Smooth muscle cell of the brain vasculature (primary cell): ENCODE data around the gene TRAFD1.
"Not testable (repeated sequence)": the region's sequence is repeated elsewhere in the genome, so short reads cannot be mapped to it uniquely, and the experiment has no call there.

ENCODE experiments used
- DNase-seq: peaks from one replicate; pipeline ENCODE4 v3.0.0-alpha.2; 2012; ENCODE audit warnings: low read depth, low spot score

Gene TRAFD1, protein sequence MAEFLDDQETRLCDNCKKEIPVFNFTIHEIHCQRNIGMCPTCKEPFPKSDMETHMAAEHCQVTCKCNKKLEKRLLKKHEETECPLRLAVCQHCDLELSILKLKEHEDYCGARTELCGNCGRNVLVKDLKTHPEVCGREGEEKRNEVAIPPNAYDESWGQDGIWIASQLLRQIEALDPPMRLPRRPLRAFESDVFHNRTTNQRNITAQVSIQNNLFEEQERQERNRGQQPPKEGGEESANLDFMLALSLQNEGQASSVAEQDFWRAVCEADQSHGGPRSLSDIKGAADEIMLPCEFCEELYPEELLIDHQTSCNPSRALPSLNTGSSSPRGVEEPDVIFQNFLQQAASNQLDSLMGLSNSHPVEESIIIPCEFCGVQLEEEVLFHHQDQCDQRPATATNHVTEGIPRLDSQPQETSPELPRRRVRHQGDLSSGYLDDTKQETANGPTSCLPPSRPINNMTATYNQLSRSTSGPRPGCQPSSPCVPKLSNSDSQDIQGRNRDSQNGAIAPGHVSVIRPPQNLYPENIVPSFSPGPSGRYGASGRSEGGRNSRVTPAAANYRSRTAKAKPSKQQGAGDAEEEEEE

DNA sequence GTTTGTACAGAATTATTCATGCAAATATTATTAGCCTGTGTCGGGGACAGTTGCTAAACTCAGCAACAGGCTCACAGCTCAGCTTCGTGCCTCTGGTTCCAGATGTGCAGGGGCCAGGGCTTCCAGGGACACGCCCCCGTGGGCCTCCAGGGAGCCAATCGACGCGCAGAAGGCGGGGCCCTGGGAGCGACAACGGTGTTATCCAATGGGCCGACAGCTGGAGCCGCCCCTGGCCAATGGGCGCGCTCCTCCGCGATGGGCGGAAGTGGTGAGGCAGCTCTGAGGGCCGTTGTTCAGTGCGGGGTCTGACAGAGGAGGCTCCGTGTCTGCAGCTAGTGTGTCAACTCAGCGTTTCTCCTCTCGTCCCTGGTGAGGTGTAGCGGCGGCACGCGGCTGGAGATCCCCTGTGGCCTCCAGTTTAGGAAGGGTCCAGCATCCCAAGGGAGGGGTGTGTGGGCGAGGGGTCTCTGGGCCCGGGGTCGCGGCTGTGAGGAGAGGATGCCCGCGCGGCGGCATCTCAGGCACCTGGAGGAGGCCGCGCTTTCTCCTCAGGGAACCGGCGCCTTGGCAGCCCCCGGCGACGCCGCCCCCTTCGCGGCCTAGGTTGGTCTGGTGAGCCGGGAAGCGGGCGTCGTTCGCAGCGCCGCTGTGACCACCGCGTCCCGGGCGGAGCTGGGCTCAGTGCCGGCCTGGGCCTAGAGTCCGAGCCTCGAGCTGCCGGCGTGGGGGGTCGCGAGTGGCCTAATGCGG lies at the start of gene TRAFD1:
TSS of gene TRAFD1 (plus strand) at position 311 of the 750 bp plus-strand sequence. CDS start 4,963 bp downstream, outside the sequence.
- peak; percentile 93 for DNase-seq

DNA sequence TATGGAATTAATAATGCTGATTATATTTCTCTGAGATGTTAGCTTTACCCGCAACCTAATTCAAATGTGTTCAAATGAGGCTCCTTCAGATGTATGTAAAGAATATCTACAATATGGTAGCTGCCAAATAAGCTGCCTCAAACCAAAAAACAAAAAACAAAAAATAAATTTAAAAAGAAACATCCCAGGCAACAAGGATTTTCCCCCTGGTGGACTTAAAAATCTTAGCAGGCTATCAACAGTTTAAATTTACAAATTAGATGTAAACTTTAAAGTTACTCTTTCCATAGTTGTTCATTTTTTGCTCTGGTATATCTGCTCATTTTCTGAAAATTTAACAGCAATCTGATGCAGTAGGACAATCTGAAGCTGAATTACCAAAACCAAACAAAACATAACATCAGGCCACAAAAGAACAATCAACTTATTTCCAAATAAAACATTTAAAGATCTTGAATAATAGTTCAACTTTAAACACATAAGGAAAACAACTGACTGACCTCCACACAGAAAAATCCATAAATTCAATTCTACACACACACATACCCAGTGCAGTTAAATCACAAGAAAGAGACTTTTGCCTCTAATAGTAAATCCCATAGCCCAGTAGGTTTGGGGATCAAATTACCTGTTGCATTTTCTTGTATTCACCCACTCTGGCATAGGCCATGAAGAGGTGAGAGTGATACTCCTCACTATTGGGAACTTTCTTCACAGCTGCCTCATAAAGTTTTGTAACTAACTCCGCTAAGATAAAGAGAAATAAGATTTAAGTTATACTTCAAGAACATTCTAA lies 38.1 kb upstream of the TRAFD1 start:
- DNase-seq = no peak

DNA sequence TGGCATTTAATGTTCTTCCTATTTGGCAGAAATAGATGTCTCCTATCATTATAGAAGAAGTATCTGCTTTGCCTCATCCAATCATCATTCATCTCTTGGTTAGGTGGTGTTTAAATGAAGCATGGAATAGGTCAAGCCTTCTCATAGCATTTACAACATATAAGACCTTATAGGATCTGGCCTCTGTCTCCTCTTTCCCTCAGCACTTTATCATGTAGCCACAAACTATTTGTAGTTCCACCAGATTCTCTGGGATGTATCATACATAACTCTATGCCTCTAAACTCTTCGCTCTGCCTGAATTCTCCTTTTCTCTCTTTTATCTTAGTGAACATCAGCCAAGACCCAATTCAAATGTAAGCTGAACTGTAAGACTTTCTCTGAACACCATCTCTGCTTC lies 37.5 kb upstream of the TRAFD1 start:
- no peak for DNase-seq

DNA sequence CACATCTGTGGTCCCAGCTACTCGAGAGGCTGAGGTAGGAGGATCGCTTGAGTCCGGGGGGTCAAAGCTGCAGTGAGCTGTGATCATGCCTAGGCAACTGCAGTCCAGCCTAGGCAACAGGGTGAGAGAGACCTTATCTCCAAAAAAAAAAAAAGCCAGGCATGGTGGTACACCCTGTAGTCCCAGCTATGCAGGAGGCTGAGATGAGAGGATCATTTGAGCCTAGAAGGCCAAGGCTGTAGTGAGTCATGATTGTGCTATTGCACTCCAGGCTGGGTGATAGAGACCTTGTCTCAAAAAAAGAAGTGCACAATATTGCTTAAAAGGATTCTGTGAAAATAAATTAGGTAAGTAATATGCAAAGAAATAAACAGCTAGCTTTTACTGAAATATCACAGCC lies 33.8 kb upstream of the TRAFD1 start:
- DNase-seq = no peak

DNA sequence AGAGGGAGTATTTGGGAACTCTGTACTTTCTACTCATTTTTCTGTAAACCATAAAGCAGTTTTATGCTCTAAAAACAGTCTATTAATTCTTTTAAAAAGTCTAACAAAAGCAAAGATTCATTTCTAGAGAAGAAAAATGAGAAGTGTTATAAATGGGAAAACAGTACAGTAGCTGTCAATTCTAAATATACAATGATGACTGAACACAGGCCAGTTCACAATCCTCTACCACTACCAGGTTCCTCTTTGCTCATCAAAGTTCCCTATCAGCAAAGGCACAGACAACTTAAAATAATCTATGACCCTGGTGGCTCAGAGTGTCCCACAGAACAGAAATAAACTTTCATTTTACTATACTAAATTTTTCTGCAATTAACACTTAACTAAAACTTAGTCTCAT lies 29.3 kb upstream of the TRAFD1 start:
- no peak for DNase-seq

DNA sequence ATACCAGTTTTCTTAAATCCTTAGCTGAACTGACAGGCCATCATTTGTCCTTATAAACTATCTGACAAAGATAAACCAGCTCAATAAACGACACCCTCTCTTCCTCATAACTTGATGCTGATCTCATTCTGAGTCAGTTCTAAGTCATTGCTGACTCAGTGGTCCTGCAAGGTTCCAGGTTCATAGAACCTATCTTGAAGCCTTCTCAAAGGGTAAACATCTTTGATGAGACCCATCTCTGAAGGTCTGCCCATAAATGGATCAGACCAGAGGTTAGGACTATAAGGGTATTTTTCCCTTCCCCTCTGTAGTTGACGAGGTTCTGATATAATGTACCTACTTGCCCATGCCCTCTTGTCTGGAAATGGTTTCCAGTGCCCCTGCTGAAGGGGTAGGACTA lies 28.7 kb upstream of the TRAFD1 start:
- DNase-seq = no peak

DNA sequence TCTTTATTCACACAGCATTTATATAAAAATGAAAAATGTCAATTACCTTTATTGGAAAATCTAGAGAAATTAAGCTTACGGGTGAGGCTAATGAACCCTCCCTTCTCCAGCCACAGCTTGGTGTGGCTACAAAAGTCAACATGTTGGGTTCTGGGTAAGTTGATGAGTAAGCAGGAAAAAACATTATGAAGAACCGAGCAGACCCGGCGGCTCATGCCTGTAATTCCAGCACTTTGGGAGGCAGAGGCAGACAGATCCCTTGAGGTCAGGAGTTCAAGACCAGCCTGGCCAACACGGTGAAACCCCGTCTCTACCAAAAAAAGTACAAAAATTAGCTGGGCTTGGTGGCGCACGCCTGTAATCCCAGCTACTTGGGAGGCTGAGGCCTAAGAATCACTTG lies 27.7 kb upstream of the TRAFD1 start:
- no peak for DNase-seq

DNA sequence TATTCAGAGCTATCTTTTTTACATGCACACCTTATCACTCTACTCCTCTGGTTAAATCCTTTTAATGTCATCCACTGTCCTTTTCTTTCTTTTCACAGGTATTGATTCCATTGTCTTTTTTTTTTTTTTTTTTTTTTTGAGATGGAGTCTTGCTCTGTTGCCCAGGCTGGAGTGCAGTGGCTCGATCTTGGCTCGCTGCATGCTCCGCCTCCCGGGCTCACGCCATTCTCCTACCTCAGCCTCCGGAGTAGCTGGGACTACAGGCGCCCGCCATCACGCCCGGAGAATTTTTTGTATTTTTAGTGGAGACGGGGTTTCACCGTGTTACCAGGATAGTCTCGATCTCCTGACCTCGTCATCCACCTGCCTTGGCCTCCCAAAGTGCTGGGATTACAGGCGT lies 24.9 kb upstream of the TRAFD1 start:
- not testable (repeated sequence) for DNase-seq

DNA sequence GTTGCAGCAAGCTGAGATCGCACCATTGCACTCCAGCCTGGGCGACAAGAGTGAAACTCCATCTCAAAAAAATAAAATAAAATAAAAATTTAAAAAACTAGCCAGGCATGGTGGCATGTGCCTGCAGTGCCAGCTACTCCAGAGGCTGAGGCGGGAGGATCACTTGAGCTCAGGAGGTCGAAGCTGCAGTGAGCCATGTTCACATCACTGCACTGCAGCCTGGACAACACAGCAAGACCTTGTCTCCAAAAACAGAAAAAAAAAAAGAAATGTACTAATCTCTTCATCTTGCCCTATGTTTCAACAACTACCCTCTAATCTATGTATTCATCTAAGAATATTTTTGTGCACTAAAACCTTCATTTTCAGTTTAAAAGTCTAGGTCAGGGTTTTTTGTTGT lies 23.2 kb upstream of the TRAFD1 start:
- no peak for DNase-seq

DNA sequence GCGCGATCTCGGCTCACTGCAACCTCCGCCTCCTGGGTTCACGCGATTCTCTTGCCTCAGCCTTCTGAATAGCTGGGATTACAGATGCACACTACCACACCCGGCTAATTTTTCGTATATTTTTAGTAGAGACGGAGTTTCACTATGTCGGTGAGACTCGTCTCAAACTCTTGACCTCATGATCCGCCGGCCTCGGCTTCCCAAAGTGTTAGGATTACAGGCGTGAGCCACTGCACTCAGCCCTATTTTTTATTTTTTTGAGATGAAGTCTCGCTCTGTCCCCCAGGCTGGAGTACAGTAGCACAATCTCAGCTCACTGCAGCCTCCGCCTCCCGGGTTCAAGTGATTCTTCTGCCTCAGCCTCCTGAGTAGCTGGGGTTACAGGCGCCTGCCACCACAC lies 22.6 kb upstream of the TRAFD1 start:
- DNase-seq = not testable (repeated sequence)

DNA sequence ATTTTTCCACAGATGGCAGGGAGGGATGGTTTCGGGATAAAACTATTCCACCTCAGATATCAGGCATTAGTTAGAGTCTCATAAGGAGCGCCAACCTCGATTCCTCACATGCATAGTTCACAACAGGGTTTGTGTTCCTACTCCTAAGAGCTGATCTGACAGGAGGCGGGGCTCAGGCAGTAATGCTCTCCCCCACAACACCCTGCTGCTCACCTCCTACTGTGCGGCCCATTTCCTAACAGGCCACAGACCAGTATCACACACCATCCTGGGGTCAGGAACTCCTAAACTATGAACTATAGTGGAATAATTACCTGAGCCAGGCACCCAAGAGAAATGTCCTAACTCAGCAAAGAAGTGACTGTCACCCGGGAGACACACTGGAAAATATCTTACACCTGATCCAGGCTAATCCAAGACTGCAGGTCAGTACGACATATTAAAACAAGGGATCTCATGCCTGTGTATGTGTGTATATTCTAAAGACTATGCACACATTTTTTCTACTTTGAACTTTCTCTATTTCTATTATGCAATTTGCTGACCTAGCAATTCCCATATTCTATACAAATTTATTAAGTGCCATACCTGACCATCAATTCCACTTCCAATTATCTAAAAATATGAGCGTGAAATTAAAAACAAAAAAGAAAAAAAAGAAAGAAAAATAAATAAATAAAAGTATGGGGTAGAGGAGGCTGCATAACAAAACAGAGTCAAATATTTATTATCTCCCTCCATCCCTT lies 21.4 kb upstream of the TRAFD1 start:
- no peak for DNase-seq

DNA sequence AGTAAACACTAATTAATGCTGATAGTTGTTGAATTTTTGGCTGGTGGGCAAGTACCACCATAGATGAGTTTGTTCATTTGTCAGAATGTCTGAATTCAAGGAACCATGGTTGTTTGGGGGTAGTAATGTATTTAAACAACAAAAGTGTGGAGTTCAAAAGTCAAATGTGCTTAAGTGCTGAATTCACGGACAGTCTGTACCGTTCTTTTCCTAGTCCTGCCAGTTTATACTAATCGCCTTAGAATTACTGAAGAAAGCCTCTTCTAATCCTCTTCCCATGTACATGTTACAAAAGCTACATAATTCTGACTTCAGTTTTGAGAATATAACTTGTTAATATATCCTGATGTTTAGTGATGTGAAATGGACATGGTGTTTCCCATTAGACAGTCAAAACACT lies 19.5 kb upstream of the TRAFD1 start:
- DNase-seq = no peak

DNA sequence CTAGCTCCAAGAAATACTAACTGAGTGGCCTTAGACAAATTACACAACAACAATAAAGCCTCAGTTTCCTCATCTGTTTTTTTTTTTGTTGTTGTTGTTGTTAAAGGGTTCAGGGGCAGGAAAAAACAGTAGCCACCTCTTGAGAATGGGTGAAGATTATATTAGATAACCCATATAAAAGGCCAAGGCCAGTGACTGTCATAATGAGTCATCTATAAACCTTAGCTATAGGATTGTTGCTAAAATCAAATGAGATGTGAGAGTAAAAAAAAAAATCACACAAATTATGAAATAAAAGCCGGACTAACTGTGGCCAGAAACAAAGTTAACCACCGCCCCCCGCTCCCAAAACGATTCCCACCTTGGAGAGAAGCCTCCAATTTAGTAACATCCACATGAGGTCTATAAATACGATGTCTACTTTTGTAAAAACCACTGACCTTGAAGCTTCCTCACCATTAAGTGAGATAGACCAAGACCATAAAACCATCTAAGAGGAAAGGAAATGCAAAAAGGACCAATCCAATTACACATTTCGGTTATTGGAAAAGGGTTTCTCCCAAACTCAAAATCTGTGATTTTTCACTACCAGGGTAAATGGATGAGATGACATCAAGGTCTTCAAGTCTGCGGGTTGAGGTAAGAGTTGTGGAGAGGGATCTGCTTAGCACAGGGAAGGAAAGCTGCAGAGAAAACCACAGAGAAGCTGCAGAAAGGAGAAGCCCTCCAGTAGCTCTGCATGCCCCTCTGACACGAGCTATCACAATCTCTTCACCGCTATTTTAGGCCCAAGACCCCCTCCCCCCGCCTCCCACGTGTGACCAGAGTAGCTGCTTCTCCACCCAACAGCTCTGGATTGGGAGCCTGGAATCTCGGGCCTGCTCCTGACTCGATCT lies 17.8 kb upstream of the TRAFD1 start:
- DNase-seq = no peak

DNA sequence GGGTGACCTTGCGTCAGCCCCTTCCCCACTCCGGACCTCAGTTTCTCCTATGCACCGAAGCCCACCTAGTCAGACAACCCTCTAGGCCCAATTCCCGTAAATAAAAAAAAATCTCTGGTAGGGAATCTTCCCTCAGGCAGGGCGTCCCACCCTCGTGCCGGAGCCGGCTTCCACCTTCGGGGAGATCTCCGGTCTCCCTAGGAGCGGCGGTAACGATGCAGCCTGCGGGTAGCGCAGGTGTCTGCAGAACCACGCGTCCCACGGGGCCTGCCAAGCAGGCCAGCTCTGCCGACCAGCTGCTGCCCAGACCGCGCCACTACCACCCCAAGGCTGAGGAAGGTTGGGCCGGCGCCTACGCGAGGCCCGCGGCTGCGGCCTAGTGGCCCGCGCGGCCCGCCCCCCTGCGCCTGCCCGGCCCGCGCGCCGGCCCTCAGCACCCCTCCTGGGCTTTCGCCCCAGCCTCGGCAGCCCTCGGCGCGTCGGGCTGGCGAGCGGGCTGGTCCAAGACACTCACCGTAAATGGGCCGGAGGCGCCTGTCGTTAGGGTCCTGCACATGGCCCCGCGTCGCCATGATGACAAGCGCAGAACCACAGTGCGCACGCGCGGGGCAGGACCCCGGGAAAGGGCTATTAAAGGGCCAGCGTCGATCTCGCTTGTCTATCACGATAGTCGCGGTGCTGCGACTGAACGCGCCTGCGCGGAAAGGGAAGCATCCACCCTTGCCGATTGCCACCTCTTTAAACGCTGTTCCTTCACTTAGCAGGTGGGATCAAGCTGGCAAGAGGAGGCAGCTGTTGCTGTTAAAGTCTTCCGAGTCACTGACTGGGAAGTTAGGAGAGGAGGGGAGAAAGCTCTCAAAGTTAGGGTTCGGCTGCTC lies 16.9 kb upstream of the TRAFD1 start, which contains the start of gene NAA25:
TSS of gene NAA25 (minus strand) at position 582 of the 878 bp plus-strand sequence. CDS start at position 572, 10 bp downstream.
- peak; percentile 76 for DNase-seq

DNA sequence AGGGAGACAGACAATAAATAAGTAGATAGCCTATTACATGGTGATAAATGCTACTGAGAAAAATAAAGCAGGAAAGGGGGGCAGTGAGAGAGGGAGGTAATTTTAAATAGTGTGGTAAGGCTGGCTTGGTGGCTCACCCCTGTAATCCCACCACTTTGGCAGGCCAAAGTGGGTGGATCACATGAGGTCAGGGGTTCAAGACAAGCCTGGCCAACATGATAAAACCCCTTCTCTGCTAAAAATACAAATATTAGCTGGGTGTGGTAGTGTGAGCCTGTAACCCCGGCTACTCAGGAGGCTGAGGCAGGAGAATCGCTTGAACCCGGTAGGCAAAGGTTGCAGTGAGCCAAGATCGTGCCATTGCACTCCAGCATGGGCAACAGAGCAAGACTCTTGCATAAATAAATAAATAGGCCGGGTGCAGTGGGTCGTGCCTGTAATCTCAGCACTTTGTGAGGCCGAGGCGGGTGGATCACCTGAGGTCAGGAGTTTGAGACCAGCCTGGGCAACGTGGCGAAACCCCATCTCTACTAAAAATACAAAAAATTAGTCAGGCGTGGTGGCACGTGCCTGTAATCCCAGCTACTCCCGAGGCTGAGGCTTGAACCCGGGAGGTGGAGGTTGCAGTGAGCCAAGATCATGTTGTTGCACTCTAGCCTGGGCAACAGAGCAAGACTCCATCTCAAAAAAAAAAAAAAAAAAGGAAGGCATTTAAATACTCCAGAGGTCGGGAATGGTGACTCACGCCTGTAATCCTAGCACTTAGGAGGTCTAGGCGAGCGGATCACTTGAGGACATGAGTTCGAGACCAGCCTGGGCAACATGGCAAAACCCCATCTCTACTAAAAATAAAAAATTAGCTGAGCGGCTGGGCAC lies 14.3 kb upstream of the TRAFD1 start:
- not testable (repeated sequence) for DNase-seq

DNA sequence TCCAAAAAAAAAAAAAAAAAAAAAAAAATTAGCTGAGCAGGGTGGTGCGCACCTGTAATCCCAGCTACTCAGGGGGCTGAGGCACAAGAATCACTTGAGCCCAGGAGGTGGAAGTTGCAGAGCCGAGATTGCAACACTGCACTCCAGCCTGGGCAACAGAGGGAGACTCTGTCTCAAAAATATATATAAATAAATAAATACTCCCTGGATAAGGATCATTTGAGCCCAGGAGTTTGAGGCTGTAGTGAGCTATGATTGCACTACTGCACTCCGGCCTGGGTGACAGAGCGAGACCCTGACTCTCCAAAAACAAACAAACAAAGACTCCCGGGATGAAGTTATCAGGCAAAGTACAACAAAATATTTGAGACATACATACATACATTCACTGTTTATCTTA lies 13.4 kb upstream of the TRAFD1 start:
- DNase-seq = no peak

DNA sequence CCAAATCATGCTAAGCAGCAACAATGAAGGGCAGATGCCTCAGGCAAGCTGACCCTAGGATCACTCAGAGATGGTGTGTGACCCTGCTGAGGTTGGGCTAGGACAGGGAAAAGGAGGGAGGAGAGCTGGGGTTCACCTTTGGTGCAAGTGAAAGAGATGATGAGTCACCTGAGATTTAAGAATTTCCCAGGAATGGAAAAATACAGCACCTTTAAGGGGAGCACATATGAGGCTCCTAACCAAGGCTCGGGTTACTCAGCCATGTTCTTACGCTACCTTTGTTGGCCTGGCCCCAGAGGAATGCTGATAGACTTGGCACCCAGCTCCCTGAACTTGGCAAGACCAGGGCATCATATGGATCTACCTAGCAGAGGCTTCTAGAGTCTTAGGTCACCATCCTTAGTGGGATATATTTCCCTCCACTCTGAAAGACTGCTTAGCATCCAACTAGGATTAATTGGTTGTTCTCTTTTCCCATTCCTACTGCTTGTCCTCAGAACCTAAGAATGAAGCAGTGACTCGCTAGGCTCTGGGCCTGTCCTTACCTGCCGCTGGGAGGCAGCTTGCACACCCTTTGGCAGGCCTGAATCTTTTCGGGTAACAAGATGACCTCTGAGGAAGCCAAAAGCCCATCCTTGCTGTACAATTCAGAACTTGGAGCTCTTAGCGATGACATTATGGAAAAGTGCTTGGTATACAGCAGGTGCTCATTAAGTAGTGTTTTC lies 12.8 kb upstream of the TRAFD1 start:
- no peak for DNase-seq
